Stomach (tissue), 4 donors: Measurements from ENCODE around the gene CFAP92.

Experiments used
- CTCF ChIP-seq, 7 experiments: fragments of 450-650 bp in 4 of 7; fragments of 200-600 bp in 3 of 7; sonication (generic) in 3 of 7; IDR thresholded peaks; one replicate each; pipeline ENCODE4 v1.5.1; 2016 to 2019; ENCODE audit warnings: antibody characterized with exemption in 7 of 7, control low read depth in 2 of 7, mild to moderate bottlenecking in 1 of 7
- EP300 ChIP-seq: sonication (generic); formaldehyde crosslinking; IDR thresholded peaks from one replicate; pipeline ENCODE4 v1.6.1; 2017; ENCODE audit warnings: antibody characterized with exemption
- POLR2A ChIP-seq, 4 donors: fragments of 450-650 bp; IDR thresholded peaks; one replicate each; pipeline ENCODE4 v1.6.1; 2016; ENCODE audit warnings: antibody characterized with exemption in 4 of 4, control low read depth in 2 of 4, mild to moderate bottlenecking in 1 of 4, moderate library complexity in 1 of 4

- no peak for TF ChIP-seq POLR2A (IDR thresholded peaks at IDR 0.05)
- TF ChIP-seq CTCF (IDR thresholded peaks at IDR 0.05) = peak in 3 of 7 experiments; percentile 9 to 54 (median 26)
- TF ChIP-seq EP300 = no peak
These were observed 30.0 kb upstream of the CFAP92 start for GRCh38 chr3:129023909-129024308.
